ENCODE data around the gene RAD50.
"Not testable (repeated sequence)": the region's sequence is repeated elsewhere in the genome, so short reads cannot be mapped to it uniquely, and the experiment has no call there.

RAD50 gene

DNA sequence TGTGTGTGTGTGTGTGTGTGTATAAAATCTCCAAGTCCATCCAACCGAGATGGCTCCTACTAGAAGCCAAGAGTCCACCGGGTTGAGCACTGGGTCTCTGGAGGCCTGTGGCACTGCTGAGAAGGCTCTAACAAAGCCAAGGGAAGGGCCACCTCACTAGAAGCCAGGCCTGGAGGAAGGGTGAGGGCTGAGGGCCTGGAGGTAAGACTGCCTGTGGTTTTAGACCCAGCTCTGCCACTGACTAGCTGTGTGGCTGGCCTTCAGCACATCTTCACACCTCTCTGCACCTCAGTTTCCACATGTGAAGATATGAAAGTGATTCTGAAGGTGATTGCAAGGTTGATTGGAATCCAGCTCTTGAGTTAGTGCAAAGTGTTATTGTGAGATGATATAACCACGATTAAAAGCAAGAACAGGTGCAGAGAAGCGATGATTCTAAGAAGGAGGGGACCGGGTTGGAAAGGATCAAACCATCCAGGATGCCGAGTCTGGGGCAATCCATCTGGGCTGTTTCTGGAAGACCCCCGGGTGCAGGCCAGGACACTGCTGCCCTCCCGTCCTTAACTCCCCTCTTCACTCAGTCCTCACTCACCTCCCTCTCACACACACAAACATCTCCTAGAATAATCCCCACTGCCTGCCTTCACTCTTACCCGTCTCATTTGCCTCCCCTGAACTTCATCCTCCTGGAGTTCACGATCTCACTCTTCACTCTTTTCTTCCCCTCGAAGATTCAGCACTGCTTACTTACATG, 119.3 kb downstream of the RAD50 start:
- DNase-seq (ENCODE audit: low spot score), result no peak

- DNase-seq (ENCODE audit: low spot score), result no peak
Observed at GRCh38 chr5:132677191-132677590, 120.4 kb downstream of the RAD50 start.

DNA sequence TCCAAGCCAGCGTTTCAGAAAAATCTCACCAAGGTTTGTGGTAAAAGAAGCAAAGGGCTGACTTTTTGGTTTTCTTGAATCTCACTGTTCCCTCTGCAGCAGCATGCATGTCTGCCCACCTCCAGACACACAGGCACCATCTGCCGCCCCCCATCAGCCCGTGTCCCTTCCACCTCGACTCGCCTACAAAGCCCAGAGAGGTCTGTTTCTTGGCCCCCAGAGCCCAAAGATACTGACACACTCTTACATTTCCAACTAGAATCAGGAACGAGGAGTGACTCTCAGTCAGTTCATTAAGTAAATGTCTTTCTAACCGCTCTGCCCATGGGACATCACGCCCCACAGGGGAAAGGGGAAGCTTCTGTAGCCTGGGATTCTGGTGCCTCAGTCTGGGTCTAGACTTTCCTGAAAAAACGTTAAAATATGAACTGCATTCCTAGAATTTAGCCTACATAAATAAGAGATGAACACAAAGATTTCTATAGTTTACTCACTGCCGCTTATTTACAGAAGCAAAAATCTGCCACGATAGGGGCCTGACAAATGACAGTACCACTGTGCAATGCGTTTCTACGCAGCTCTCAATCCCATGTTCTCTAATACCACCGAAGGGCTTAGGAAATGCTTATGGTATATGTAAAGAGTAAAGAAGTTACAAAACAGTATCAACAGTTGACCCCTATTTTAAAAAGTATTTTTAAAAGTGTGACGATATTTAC, 121.1 kb downstream of the RAD50 start:
- no peak for DNase-seq (ENCODE audit: low spot score)

DNA sequence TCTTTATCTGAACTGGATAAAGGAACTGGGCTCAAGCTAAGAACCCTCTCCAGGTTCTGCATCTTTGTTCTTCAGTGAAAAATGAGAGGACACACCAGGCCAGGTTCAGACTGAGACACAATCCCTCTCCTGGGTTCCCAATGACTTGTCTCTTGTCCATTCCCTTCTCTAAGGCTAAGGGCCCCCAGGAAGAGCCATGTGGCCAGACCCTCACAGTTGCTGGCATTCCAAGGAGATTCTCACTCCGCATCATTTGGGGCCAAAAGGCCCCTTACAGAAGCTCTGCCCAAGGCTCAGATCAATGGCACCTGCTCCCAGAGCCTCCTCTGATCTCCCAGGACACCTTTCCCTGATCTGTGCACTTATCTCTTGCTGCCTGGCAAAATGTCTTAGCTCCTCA, 122.0 kb downstream of the RAD50 start:
- no peak for DNase-seq (ENCODE audit: low spot score)

DNA sequence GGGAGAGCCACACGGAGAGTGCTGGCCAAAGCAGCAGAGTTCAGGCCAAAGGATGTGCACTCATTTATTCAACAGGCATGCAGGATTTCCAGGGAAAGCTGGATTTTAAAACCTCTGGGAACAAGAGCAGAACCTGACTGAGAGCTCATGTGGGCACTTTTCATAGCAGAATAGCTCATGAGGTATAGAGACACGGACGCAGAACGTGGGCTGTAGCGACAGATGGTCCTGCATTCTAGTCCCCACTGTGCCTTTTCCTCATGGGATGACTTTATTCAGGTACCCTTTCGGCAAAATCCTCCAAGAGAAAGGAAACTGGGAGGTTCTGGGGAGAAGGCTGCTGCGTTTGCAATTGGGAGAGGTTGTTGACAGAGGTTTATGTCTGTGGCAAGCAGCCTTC, 122.4 kb downstream of the RAD50 start:
- no peak for DNase-seq (ENCODE audit: low spot score)

- DNase-seq (ENCODE audit: low spot score), result no peak
Observed at GRCh38 chr5:132679717-132680380, 123.1 kb downstream of the RAD50 start.

DNA sequence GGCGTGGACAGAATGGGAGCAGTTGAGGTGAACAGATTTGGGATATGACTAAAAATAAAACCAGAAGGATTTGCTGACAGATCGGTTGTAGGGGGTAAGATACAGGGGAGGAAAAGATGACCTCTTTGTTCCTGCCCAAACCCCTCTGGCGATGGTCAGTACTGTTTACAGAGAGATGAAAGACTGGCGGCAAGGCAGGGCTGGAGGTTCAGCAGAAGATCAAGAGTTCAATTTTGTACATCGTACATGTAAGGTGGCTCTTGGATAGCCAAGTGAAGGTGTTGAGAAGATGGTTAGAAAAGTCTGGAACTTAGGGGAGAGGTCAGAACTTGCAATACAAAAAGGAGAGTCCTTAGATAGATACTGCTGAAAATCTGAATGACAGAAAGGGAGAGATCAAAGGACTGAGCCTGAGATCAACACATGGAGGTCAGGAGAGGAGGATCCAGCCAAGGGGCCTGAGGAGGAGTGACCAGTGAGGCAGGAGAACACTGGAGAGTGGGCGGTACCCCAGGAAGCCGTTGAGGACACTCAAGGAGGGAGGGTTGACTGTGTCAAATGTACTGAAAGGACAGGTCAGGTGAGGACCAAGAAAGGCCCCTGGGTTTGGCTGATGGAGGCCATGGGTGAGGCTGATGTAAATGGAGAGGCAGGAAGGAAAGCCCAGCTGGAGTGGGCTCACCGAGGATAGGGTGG, 124.2 kb downstream of the RAD50 start:
- no peak for DNase-seq (ENCODE audit: low spot score)

GRCh38 chr5:132681476-132681831, 124.7 kb downstream of the RAD50 start:
- DNase-seq (ENCODE audit: low spot score), result no peak

DNA sequence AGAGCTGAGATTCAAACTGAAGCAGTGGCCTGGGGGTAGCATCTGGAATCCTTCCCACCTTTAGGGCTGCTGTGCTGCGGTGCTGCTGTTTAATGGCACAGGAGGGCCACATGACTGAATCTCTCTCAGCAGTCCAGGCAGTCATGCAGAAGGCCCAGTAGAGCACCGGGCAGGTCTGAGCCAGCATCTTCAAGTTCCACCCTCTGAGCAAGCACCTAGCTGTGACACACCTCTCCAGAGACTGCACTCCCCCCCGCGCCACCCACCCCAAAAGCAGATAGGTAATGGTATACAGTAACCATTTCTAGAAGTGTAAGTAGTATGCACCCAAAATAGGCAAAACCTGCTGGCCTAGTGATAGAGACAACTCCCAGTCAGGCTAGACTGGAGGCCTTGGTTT, 125.2 kb downstream of the RAD50 start:
- DNase-seq (ENCODE audit: low spot score), result no peak

DNA sequence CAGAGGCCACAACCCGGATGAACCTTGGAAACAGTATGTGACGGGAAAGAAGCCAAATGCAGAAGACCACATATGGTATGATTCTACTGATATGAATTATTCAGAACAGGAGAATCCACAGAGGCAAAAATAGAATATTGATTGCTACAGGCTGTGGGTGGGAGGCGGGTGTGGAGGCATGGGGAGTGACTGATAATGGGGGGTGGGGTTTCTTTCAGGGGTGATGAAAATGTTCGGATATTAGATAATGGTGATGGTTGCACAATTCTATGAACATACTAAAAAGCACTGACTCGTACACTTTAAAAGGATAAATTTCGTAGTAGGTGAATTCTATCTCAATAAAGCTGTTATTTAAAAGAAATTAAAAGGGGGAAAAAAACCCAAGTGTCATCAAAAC, 127.7 kb downstream of the RAD50 start:
- DNase-seq (ENCODE audit: low spot score), result no peak

GRCh38 chr5:132684922-132685720, 128.3 kb downstream of the RAD50 start:
- no peak for DNase-seq (ENCODE audit: low spot score)

DNA sequence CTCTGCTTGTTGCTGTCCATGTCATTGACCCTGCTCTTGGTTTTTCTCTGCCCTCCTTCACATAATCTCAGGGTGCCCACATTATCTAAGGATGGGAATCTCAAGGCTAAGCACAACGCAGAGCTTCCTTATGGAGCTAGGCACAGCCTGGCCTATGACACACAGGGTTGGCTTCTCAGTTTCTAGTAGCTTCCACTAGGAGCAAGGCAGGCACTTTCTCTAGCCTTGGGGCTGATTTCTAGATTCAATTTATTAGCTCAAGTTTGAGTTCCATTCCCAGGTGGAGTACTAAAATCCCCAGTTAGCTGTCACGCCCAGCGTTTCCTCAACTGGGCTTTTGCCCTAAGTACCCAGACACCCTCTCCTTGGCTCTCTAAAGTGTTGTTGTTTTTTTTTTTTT, 129.4 kb downstream of the RAD50 start:
- no peak for DNase-seq (ENCODE audit: low spot score)

DNA sequence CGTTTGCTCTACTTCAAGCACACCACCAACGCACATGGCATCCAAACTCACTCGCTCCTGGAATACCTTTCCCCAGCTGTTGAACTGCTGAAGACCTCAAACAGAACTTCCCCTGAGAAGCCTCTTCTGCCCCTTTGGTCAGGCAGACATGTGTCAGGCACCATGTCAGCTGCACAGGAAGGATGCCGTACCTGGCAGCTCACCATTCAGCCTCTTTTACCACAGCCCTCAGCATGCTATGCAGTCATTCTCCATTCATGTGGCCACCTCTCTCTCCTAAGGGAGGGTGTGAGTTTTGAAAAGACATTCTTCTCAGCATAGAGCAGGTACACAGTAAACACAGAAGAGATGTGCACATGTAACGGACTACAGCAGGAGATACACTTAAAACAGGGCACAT, 131.2 kb downstream of the RAD50 start:
- no peak for DNase-seq (ENCODE audit: low spot score)

DNA sequence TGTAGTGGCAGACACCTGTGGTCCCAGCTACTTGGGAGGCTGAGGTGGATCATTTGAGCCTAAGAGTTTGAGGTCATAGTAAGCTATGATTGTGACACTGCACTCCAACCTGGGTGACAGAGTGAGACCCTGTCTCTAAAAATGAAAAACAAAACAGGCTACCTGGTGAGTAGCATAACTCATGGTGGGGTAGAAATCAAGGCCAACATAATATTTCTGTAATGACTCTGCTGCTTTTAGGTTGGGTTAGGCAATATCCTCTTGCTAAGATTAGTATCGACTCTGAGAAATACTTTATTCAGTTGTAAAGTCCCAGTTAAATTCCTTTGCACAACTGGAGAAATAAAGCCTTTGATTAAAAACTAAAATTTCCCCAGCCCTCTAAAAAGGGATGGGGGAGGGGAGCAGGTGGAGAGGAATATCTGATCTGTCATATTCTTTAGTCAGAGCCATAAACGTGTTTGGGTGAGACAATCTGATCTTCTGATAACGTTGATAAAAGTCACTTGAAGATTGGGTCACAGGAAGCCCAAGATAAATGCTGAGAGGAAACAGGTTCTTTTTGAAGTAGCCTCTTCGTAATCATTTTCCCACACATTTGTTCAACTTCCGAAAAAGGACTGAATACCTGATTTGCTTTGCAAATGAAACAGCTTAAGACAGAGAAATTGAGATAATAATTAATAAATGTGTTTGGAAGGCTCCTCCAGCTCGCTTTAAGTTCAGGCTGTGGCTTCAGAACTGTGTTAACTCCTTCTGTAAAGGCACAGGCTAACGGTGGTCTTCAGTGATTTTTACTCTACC, 132.0 kb downstream of the RAD50 start:
- no peak for DNase-seq (ENCODE audit: low spot score)

DNA sequence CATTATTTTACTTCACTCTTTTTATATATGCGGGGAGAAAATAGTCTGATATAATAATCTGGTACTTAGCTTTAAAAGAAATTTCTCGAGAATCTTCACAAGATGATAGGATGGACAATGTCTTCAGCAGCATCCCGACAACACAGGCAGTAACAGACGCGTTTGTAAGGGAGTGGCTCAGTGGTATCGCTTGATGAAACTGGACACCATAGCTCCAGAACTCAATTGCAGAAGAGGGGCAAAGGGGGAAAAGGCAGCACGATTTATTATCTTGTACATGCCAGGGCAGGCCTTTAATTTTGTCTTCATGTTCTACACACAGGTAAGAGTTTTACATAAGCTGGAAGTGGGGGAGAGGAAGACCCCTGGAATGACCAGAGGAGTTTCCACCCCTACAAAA, 132.7 kb downstream of the RAD50 start:
- DNase-seq (ENCODE audit: low spot score), result no peak

DNA sequence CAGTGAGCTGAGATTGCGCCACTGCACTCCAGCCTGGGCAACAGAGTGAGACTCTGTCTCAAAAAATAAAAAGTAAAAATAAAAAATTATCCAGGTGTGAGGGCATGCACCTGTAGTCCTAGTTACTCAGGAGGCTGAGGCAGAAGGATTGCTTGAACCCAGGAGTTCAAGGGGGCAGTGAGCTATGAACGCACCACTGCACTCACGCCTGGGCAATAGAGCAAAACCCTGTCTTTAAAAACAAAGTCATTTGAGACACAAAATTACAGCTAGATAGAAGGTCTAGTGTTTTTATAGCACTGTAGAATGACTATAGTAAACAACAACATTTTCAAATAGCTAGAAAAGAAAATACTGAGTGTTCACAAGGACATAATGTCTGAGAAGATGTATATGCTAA, 133.4 kb downstream of the RAD50 start:
- DNase-seq (ENCODE audit: low spot score), result no peak

DNA sequence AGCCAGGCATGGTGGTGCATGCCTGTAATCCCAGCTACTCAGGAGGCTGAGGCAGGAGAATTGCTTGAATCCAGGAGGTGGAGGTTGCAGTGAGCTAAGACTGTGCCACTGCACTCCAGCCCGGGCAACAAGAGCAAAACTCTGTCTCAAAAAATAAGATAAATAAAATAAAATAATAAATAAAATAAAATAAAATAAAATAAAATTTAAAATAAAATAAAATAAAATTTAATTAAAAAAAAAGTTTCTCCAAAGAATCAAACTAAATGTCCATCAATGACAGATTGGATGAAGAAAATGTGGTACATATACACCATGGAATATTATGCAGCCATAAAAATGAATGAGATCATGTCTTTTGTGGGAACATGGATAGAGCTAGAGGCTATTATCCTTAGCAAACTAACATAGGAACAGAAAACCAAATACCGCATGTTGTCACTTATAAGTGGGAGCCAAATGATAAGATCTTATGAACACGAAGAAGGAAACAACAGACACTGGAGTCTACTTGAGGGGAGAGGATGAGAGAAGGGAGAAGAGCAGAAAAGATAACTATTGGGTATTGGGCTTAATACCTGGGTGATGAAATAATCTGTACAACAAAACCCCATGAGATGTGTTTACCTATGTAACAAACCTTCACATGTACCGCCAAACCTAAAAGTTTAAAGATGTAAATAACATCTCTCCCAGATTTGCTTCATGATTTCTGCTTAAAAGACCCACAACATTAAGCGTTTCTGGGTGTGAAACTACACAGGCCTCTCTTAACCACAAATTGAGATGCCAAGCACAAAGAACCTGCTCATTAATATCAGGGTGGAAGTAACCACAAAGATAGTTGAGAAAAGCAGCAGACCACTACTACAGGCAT, 135.2 kb downstream of the RAD50 start:
- DNase-seq (ENCODE audit: low spot score), result not testable (repeated sequence)

- DNase-seq (ENCODE audit: low spot score), result no peak
Observed at GRCh38 chr5:132692632-132692967, 135.8 kb downstream of the RAD50 start.
